GM13977 (cell line): ENCODE data around the gene DMD.

Experiments
- DNase-seq: peaks from one replicate; pipeline ENCODE4 v3.0.0; 2012; ENCODE audit warnings: low spot score
- in situ Hi-C: fragments of 300-500 bp; cut with MboI; formaldehyde crosslinking; loops from one replicate; pipeline ENCODE4 v1.12.0; 2022; ENCODE audit warnings: low sequenced_read_pairs, low pct_unique_long_range_greater_than_20kb, mixed read lengths, inconsistent platforms; ENCODE audit not compliant: unreplicated experiment
- TF ChIP-seq, protein P1 (sequence below): IDR thresholded peaks from 2 replicates; pipeline ENCODE4 v1.5.1; 2012; ENCODE audit warnings: mild to moderate bottlenecking, control low read depth; ENCODE audit not compliant: insufficient read depth; ENCODE audit errors: extremely low read depth, missing control alignments

The DMD gene

GRCh38 chrX:32673193-32673592, 538.2 kb downstream of the DMD start:
- in situ Hi-C loops, result no loop called here

GRCh38 chrX:32662516-32662915, 548.8 kb downstream of the DMD start:
- no peak for DNase-seq
- in situ Hi-C loops, result no loop called here

More at GRCh38 chrX:32673193-32673592, 538.2 kb downstream of the DMD start:
- DNase-seq, result peak; percentile 6
- TF ChIP-seq, protein P1, sequence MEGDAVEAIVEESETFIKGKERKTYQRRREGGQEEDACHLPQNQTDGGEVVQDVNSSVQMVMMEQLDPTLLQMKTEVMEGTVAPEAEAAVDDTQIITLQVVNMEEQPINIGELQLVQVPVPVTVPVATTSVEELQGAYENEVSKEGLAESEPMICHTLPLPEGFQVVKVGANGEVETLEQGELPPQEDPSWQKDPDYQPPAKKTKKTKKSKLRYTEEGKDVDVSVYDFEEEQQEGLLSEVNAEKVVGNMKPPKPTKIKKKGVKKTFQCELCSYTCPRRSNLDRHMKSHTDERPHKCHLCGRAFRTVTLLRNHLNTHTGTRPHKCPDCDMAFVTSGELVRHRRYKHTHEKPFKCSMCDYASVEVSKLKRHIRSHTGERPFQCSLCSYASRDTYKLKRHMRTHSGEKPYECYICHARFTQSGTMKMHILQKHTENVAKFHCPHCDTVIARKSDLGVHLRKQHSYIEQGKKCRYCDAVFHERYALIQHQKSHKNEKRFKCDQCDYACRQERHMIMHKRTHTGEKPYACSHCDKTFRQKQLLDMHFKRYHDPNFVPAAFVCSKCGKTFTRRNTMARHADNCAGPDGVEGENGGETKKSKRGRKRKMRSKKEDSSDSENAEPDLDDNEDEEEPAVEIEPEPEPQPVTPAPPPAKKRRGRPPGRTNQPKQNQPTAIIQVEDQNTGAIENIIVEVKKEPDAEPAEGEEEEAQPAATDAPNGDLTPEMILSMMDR, result peak; percentile 35

GRCh38 chrX:32644476-32645245, 566.7 kb downstream of the DMD start:
- in situ Hi-C loops, result no loop called here
- TF ChIP-seq, protein P1, result no peak
- DNase-seq, result no peak

More at GRCh38 chrX:32662516-32662915, 548.8 kb downstream of the DMD start:
- TF ChIP-seq, protein P1, result no peak

- in situ Hi-C loops, result no loop called here
- TF ChIP-seq, protein P1, result no peak
- DNase-seq, result no peak
Measured at GRCh38 chrX:32642283-32642682, 569.1 kb downstream of the DMD start.

DNA sequence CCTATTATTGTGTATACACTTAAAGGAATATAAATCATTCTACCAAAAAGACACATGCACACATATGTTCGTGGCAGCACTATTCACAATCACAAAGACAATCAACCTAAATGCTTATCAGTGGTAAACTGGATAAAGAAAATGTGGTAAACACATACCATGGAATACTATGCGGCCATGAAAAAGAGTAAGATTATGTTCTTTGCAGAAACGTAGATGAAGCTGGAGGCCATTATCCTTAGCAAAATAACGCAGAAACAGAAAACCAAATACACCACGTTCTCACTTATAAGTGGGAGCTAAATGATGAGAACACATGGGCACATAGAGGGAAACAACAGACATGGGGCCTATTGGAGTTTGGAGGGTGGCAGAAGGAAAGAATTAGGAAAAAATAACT, 593.2 kb downstream of the DMD start:
- DNase-seq, result no peak
- in situ Hi-C loops, result no loop called here
- TF ChIP-seq, protein P1, result no peak

DNA sequence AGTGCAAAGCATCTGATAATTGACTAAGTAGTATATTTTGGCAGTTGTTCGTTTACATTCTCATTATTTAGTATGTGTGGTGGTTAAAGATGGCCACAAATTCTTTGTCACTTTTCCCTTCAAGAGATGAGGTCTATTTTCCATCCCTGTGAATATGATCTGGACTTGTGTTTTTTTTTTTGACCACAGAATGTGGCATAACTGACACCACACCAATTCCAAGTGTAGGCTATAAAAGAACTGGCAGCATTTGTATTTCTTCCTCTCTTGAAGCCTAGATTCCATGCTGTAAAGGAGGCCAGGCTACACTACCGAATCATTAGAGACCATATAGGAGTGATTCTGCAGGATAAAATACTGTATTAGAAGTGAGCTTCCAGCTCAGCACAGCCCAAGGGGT, 596.6 kb downstream of the DMD start:
- DNase-seq, result no peak
- TF ChIP-seq, protein P1, result no peak
- in situ Hi-C loops, result no loop called here
